GM12801 (cell line): ENCODE measurements around the gene DMRTB1.

ENCODE experiments used
- CTCF ChIP-seq: IDR thresholded peaks from one replicate; pipeline ENCODE4 v1.5.1; 2011; ENCODE audit warnings: control low read depth; ENCODE audit not compliant: insufficient read length; ENCODE audit errors: extremely low read depth

DMRTB1 gene

GRCh38 chr1:53460666-53461322, 1.6 kb downstream of the DMRTB1 start:
- TF ChIP-seq CTCF = no peak

- TF ChIP-seq CTCF = no peak
Measured at GRCh38 chr1:53461323-53462044, 2.3 kb downstream of the DMRTB1 start.

- TF ChIP-seq CTCF = no peak
Measured at GRCh38 chr1:53462193-53462592, 3.0 kb downstream of the DMRTB1 start.

GRCh38 chr1:53462769-53463501, 3.7 kb downstream of the DMRTB1 start:
- no peak for TF ChIP-seq CTCF

- no peak for TF ChIP-seq CTCF
Measured at GRCh38 chr1:53463961-53464899, 5.0 kb downstream of the DMRTB1 start.

GRCh38 chr1:53465023-53465957, 6.1 kb downstream of the DMRTB1 start:
- TF ChIP-seq CTCF = no peak
